SK-N-MC (cell line): ENCODE measurements around the gene NOS1AP.

Experiments used
- EZH2 ChIP-seq: fragments of 200-600 bp; sonication (generic); IDR thresholded peaks from one replicate; pipeline ENCODE4 v1.6.1; 2017; ENCODE audit warnings: antibody characterized with exemption
- FOXP2 ChIP-seq: optimal IDR thresholded peaks from 2 replicates; pipeline ENCODE3; 2011; ENCODE audit warnings: mild to moderate bottlenecking, moderate library complexity; ENCODE audit not compliant: insufficient read depth; ENCODE audit errors: extremely low read length, control extremely low read depth
- POLR2AphosphoS5 ChIP-seq: IDR thresholded peaks from 2 replicates; pipeline ENCODE4 v1.6.1; 2012; ENCODE audit warnings: mild to moderate bottlenecking, low read depth, low read length, borderline replicate concordance

GRCh38 chr1:162317621-162318020, 248.1 kb downstream of the NOS1AP start:
- TF ChIP-seq POLR2AphosphoS5 (no peak), EZH2 (no peak), FOXP2 (no peak)
